Naive thymus-derived CD8-positive, alpha-beta T cell (primary cell): ENCODE results near the gene IL36G. TPM values are rescaled to one million over a fixed set of nuclear protein-coding genes. Genes with fewer than 3 reads are reported as not detected.

Experiments used
- ATAC-seq, 2 donors: fragments of 150-1000 bp; cut with Tn5 transposase in 1 of 2; sonication (Bioruptor Pico), chemical (Tn5 transposase) in 1 of 2; 1 replicate in 1 of 2; 2 replicates in 1 of 2; pipeline ENCODE4 v1.10.0; 2021; ENCODE audit warnings: mild to moderate bottlenecking in 2 of 2, moderate library complexity in 2 of 2
- POLR2A ChIA-PET: fragments of 350-600 bp; sonication (Branson Sonifier 250); formaldehyde crosslinking; loops from one replicate; lab custom pipeline; 2021; ENCODE audit warnings: antibody characterized with exemption; lab: Charles Lee
- DNase-seq, 10 donors: peaks; one replicate each; pipeline versions ENCODE4 v3.0.0 to v3.0.0-alpha.2; 2020 to 2022
- H3K27ac Mint-ChIP-seq, 10 donors: one replicate each; pipeline ENCODE4 v1.8.0; 2020 to 2022; ENCODE audit warnings: mild to moderate bottlenecking in 10 of 10, mixed read lengths in 10 of 10, moderate library complexity in 4 of 10, inconsistent platforms in 1 of 10
- H3K27me3 Mint-ChIP-seq, 5 donors: one replicate each; pipeline ENCODE4 v1.8.0; 2021 to 2022; ENCODE audit warnings: mixed read lengths in 5 of 5
- H3K36me3 Mint-ChIP-seq, 3 donors: one replicate each; pipeline ENCODE4 v1.8.0; 2020 to 2022; ENCODE audit warnings: mixed read lengths in 3 of 3, mild to moderate bottlenecking in 2 of 3, inconsistent platforms in 1 of 3
- H3K4me1 Mint-ChIP-seq, 4 donors: one replicate each; pipeline ENCODE4 v1.8.0; 2021 to 2022; ENCODE audit warnings: mixed read lengths in 4 of 4
- H3K4me3 Mint-ChIP-seq, 10 donors: one replicate each; pipeline ENCODE4 v1.8.0; 2020 to 2022; ENCODE audit warnings: mild to moderate bottlenecking in 10 of 10, mixed read lengths in 10 of 10, moderate library complexity in 6 of 10, inconsistent platforms in 1 of 10
- H3K9me3 Mint-ChIP-seq, 9 donors: one replicate each; pipeline ENCODE4 v1.8.0; 2020 to 2022; ENCODE audit warnings: mixed read lengths in 9 of 9, mild to moderate bottlenecking in 3 of 9, inconsistent platforms in 1 of 9, moderate library complexity in 1 of 9
- polyA plus RNA-seq, 3 donors: library from polyadenylated mRNA; unstranded; fragments of 300-500 nt; fragmentation: Illumina TruSeq; gene quantifications; one replicate each; pipeline ENCODE4 v1.2.3, GENCODE V29; 2021
- total RNA-seq, 8 experiments: library from RNA in 2 of 8; stranded (reverse) in 2 of 8; gene quantifications; one replicate each; pipeline ENCODE4 v1.2.3 and lab custom pipeline; 2021 to 2026

IL36G gene
- total and polyA plus RNA-seq, 5 experiments from 2014 or later: not detected

DNA sequence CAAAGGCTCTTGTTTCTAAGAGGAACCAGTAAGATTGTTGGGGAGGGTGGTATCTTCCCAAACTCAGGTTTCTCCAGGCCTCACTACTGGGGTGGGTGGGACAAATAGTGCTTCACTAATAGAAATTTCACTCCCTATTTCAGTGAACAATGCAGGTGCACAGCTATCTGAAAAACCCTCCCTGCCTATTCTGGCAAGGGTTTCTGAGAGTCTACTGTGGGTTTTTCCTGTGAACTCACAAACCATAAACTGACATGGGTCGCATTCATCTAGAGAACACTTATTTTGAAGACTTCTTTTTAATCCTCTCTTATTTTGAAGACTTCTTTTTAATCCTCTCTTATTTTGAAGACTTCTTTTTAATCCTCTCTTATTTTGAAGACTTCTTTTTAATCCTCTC, 31.8 kb downstream of the IL36G start:
- Mint-ChIP-seq H3K27me3 (peaks cover 0 to 3% (median 0%) of the 10 kb centered on the region in 5 donors), H3K9me3 (no peaks in the 10 kb centered on the region), H3K4me3 (peak overlapping the region in 2 of 10 donors; percentile 2 to 16), H3K36me3 (peaks cover 0 to 2% (median 0%) of the 10 kb centered on the region in 3 donors), H3K27ac (peak overlapping the region in 6 of 10 donors; percentile 8 to 61 (median 42)), H3K4me1 (peaks cover 7 to 23% (median 11%) of the 10 kb centered on the region in 4 donors)
- DNase-seq (peak in 2 of 10 donors; percentile 18 to 36), ATAC-seq (peak in 1 of 2 donors; percentile 39)
- POLR2A ChIA-PET: interaction anchor here (1.3 kb wide), 1 partner anchor 12 kb away, joined by 4 read pairs; no protein-coding TSS in a partner anchor

DNA sequence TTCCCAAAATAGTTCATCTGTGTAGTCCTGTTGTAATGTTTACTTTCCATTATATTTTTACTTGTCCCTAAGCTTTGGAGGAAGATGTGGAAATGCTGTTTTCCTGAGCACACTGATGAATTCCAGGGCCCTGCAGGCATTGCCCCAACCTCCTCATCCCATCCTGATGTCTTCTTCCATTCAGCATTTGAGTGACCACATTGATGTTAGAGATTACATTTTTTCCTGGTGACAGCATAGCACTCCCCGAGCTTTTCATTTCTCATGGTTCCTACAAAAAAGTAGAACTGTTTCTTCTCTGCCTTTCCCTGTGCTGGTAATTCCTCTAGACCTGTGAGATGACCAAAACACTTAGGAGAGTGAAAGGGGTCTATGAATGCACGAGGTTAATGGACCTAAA, 32.3 kb downstream of the IL36G start:
- peak overlapping the region in 3 of 10 donors; percentile 22 to 74 (median 40) for H3K27ac Mint-ChIP-seq
- H3K4me1 Mint-ChIP-seq: peaks cover 6 to 26% (median 11%) of the 10 kb centered on the region in 4 donors
- peaks cover 0 to 6% (median 0%) of the 10 kb centered on the region in 5 donors for H3K27me3 Mint-ChIP-seq
- no peak for ATAC-seq
- H3K36me3 Mint-ChIP-seq: peaks cover 0 to 2% (median 0%) of the 10 kb centered on the region in 3 donors
- peak overlapping the region in 2 of 10 donors; percentile 16 for H3K4me3 Mint-ChIP-seq
- H3K9me3 Mint-ChIP-seq: no peaks in the 10 kb centered on the region
- POLR2A ChIA-PET: interaction anchor here (1.3 kb wide), 1 partner anchor 13 kb away, joined by 4 read pairs; no protein-coding TSS in a partner anchor
- DNase-seq: no peak

DNA sequence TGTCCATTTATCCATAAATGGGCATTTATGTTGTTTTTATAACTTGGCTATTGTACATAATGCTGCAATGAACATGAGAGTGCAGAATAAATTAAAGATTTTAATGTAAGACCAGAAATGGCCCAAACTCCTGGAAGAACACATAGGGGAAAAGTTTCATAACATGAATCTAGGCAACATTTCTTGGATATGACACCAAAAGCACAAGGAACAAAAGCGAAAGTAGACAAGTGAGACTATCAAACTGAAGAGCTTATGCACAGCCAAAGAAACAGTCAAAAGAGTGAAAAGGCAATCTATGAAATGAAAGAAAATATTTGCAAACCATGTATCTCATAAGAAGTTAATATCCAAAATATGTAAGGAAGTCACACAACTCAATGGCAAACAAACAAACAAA, 33.3 kb downstream of the IL36G start:
- DNase-seq (no peak), ATAC-seq (no peak)
- POLR2A ChIA-PET: no interaction called here
- peaks cover 0 to 2% (median 0%) of the 10 kb centered on the region in 3 donors for H3K36me3 Mint-ChIP-seq
- peaks cover 5 to 35% (median 11%) of the 10 kb centered on the region in 4 donors for H3K4me1 Mint-ChIP-seq
- H3K4me3 Mint-ChIP-seq: no peak overlapping the region
- no peak overlapping the region for H3K27ac Mint-ChIP-seq
- no peaks in the 10 kb centered on the region for H3K9me3 Mint-ChIP-seq
- H3K27me3 Mint-ChIP-seq: peaks cover 0 to 6% (median 0%) of the 10 kb centered on the region in 5 donors

DNA sequence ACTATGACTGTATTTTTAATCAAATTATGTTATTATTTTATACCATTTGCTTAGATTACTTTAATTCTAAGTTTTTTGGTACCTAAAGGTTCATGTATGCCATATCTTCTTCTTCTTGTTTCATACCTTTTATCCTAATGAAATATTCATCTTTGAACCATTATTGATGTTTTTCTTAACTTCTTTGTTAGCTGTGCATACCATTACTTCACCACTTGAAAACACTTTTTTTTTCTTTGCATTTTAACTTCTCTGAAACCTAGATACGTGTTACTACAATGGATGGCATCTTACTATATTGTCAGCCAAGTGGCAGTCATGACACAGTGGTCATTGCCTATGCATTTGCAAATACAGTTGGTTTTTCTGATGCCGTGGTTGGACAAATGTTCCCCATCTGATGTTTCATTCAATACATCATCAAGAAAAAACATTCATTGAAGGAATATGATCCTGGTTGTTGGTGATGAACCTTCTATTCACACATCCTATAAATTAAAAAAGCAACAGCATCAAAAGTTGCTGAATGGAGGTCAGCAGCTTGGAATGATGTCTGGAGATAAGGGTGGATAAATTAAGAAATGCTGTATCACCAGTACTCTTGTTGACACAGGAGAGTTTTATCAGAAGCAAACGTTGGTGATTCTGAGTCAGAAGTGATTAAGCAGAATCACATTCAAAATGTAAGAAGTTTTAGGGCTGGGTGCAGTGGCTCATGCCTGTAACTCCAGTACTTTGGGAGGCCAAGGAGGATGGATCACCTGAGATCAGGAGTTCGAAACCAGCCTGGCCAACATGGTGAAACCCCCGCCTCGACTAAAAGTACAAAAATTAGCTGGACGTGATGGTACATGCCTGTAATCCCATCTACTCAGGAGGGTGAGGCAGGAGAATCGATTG, 34.9 kb downstream of the IL36G start:
- Mint-ChIP-seq H3K27ac (no peak overlapping the region), H3K27me3 (peaks cover 0 to 11% (median 0%) of the 10 kb centered on the region in 5 donors), H3K36me3 (peaks cover 0 to 2% (median 0%) of the 10 kb centered on the region in 3 donors), H3K4me1 (peaks cover 8 to 35% (median 11%) of the 10 kb centered on the region in 4 donors), H3K9me3 (no peaks in the 10 kb centered on the region), H3K4me3 (no peak overlapping the region)
- DNase-seq (no peak), ATAC-seq (no peak)
- POLR2A ChIA-PET: interaction anchor here (0.5 kb wide), 1 partner anchor 136 kb away, joined by 3 read pairs; no protein-coding TSS in a partner anchor

DNA sequence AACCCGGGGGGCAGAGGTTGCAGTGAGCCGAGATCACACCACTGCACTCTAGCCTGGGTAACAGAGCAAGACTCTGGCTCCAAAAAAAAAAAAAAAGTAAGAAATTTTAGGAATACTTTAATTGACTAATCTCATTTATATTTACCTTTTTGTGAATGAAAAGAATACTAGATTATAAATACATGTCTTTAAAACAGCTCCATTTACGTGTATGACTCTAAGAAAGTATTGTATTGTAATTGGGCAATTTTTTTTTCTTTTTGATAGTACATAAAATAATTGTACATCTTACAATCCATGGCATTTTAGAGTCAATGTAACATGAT, 35.5 kb downstream of the IL36G start:
- Mint-ChIP-seq H3K27ac (no peak overlapping the region), H3K4me1 (peaks cover 4 to 31% (median 11%) of the 10 kb centered on the region in 4 donors), H3K27me3 (peaks cover 0 to 12% (median 0%) of the 10 kb centered on the region in 5 donors), H3K4me3 (no peak overlapping the region), H3K36me3 (peaks cover 0 to 2% (median 1%) of the 10 kb centered on the region in 3 donors), H3K9me3 (peaks cover 0 to 4% (median under 1%) of the 10 kb centered on the region in 9 donors)
- no peak for DNase-seq
- ATAC-seq: no peak
- POLR2A ChIA-PET: no interaction called here

DNA sequence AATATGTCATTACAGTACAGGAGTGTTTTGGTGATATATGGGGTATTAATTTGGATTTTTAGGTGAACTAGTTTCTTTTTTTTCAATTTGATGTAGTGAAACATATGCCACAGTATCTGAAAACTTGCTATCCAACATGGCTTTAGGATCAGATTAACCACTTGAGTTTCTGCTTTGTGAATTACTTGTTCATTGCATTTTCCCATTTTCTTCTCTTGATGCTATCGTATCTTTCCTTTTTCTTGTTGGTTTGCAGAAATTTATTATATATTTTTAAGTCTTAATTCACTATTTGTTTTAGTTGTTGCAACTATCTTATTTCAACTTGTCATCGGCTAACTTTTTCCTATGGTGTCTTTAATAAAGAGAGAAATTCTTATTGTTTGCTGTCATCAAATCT, 36.3 kb downstream of the IL36G start:
- Mint-ChIP-seq H3K4me1 (peaks cover 4 to 28% (median 10%) of the 10 kb centered on the region in 4 donors), H3K27ac (no peak overlapping the region), H3K36me3 (peaks cover 0 to 8% (median 2%) of the 10 kb centered on the region in 3 donors), H3K9me3 (peaks cover 0 to 11% (median 7%) of the 10 kb centered on the region in 9 donors), H3K27me3 (peaks cover 0 to 19% (median 0%) of the 10 kb centered on the region in 5 donors), H3K4me3 (no peak overlapping the region)
- no peak for DNase-seq
- POLR2A ChIA-PET: interaction anchor here (0.7 kb wide), 1 partner anchor 105 kb away, joined by 4 read pairs; no protein-coding TSS in a partner anchor
- no peak for ATAC-seq

DNA sequence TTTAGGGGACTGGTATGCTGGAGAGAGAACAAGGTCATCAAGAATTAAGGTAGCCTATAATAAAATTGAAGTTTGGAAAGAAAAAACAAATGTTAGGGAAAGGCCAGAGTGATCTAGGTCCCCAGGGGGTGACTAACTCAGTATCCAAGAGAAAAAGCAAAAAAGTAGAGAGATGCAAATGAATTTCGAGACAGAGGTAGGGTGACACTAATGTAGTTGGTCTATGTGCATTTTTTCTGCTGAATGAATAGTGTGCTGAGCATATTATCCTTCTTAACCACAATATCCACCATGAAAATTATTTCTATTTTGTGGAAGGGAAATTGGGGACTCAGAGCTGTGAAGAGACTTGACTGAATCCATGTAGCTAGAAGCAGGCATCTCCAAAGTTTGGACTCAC, 37.2 kb downstream of the IL36G start:
- peak overlapping the region in 1 of 10 donors; percentile 60 for H3K27ac Mint-ChIP-seq
- H3K9me3 Mint-ChIP-seq: peaks cover 0 to 19% (median 7%) of the 10 kb centered on the region in 9 donors
- no peak for ATAC-seq
- H3K4me3 Mint-ChIP-seq: no peak overlapping the region
- POLR2A ChIA-PET: no interaction called here
- H3K27me3 Mint-ChIP-seq: peaks cover 0 to 19% (median 1%) of the 10 kb centered on the region in 5 donors
- H3K36me3 Mint-ChIP-seq: peaks cover 0 to 14% (median 2%) of the 10 kb centered on the region in 3 donors
- H3K4me1 Mint-ChIP-seq: peaks cover 2 to 22% (median 10%) of the 10 kb centered on the region in 4 donors
- no peak for DNase-seq

DNA sequence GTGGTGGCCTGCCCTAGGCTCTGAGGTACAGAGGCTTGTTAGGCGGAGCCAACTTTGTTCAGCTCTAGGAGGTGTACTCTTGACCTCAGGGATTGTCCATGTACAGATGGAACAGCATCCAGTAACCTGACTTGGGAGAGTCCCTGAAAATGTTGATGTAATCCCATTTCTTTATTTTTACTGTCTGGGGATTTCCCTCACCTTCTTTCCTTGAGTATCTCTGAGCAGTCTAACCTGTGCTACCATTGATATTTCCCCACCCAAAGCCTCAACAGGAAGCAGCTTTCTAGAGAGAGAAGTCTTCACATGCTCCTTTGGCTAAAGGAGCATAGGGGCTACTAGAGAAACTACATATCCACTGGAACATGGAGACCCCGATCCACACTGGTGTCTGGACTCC, 37.8 kb downstream of the IL36G start:
- Mint-ChIP-seq H3K27ac (no peak overlapping the region), H3K9me3 (peaks cover 0 to 19% (median 7%) of the 10 kb centered on the region in 9 donors)
- POLR2A ChIA-PET: no interaction called here

DNA sequence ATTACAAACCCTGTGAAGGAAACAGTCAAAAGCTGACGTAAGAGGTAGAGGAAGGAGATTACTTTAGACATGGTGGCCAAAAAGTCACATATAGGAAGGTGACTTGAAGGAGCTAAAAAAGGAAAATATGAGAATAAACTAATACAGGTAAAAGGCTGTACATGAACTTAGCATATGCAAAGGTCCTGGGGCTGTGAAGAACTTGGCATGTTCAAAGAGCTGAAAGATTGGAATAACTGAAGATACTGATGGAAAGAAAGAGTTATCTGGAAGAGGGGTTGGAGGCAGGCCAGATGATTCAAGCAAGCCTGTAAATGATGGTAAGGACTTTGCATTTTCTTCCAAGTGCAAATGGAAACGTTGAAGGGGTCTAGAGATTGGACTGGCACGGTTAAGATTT, 40.7 kb downstream of the IL36G start:
- H3K36me3 Mint-ChIP-seq: peaks cover 0 to 14% (median 2%) of the 10 kb centered on the region in 3 donors
- ATAC-seq (no peak), DNase-seq (no peak)
- POLR2A ChIA-PET: no interaction called here
- peaks cover 0 to 19% (median 7%) of the 10 kb centered on the region in 9 donors for H3K9me3 Mint-ChIP-seq
- no peak overlapping the region for H3K4me3 Mint-ChIP-seq
- H3K27ac Mint-ChIP-seq: no peak overlapping the region
- peaks cover 0 to 15% (median 5%) of the 10 kb centered on the region in 4 donors for H3K4me1 Mint-ChIP-seq
- H3K27me3 Mint-ChIP-seq: peaks cover 0 to 23% (median 1%) of the 10 kb centered on the region in 5 donors

More for the DNA sequence above, 37.8 kb downstream of the IL36G start:
- Mint-ChIP-seq H3K4me3 (no peak overlapping the region), H3K27me3 (peaks cover 0 to 19% (median 1%) of the 10 kb centered on the region in 5 donors), H3K4me1 (peaks cover 0 to 19% (median 8%) of the 10 kb centered on the region in 4 donors), H3K36me3 (peaks cover 0 to 14% (median 2%) of the 10 kb centered on the region in 3 donors)
- DNase-seq (no peak), ATAC-seq (no peak)

DNA sequence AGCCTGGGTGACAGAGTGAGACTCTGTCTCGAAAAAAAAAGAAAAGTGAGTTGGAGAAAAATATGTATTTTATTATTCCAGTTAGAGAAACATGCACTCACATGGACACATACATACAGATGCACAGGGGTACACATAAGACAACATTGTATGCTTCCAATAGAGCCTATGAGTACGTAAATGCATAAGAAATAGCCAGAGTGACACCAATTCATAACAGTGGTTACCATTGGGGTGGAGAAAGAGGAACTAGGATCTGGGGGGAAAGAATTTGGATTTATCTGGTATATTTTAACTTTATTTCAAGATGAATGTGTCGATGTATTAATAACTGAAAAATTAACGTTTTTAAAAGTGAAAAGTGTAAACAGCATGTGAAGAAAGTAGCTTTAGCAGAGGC, 43.5 kb downstream of the IL36G start:
- DNase-seq (no peak), ATAC-seq (no peak)
- no peak overlapping the region for H3K27ac Mint-ChIP-seq
- H3K27me3 Mint-ChIP-seq: peaks cover 0 to 30% (median 1%) of the 10 kb centered on the region in 5 donors
- H3K36me3 Mint-ChIP-seq: peaks cover 0 to 14% (median 0%) of the 10 kb centered on the region in 3 donors
- peaks cover 0 to 10% (median under 1%) of the 10 kb centered on the region in 4 donors for H3K4me1 Mint-ChIP-seq
- POLR2A ChIA-PET: no interaction called here
- no peak overlapping the region for H3K4me3 Mint-ChIP-seq
- H3K9me3 Mint-ChIP-seq: peaks cover 0 to 19% (median 7%) of the 10 kb centered on the region in 9 donors

DNA sequence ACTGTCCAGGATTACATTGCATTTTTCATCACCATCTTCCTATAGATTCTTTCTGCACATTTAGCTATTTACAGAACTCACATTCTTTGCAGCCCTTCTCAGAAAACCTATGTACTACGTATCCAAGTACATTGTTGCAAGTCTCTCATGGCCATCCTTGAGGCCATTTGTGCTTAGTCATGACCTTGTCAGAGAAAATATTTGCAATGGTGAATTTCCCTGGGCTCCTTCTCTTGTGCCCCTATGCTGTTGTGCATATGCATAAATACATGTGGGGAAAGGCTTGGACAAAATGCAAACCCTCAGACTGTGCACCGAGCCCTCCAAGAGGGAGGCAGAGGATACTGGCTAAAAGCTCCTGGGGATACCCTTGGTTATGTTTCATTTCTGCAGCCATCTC, 47.0 kb downstream of the IL36G start:
- Mint-ChIP-seq H3K4me3 (no peak overlapping the region), H3K36me3 (peaks cover 0 to 1% (median 0%) of the 10 kb centered on the region in 3 donors), H3K27me3 (peaks cover 0 to 35% (median 6%) of the 10 kb centered on the region in 5 donors), H3K27ac (no peak overlapping the region), H3K4me1 (peaks cover 0 to under 1% (median 0%) of the 10 kb centered on the region in 4 donors), H3K9me3 (peaks cover 0 to 4% (median 0%) of the 10 kb centered on the region in 9 donors)
- POLR2A ChIA-PET: no interaction called here
- no peak for DNase-seq
- ATAC-seq: no peak

DNA sequence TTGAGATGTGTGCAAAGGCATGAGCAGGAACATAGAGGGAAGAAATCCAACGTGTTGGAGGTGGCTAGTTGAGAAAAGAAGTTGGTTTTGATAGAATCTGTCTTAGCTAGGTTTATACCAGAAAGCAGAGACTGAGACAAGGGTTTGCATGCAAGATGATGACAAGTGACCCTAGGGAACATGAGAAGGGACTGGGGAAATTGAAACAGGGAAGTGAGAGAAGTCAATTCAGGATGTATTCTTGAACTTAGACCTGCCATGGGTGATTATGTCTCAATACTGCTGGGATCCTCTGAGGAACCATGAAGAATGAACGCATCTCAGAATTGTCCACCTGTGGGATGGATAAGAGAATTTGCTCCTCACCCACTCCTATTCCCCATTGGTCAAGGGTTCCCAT, 47.9 kb downstream of the IL36G start:
- ATAC-seq (no peak), DNase-seq (no peak)
- H3K9me3 Mint-ChIP-seq: peaks cover 0 to 3% (median 0%) of the 10 kb centered on the region in 9 donors
- no peaks in the 10 kb centered on the region for H3K36me3 Mint-ChIP-seq
- POLR2A ChIA-PET: no interaction called here
- no peak overlapping the region for H3K4me3 Mint-ChIP-seq
- H3K27ac Mint-ChIP-seq: peak overlapping the region in 1 of 10 donors; percentile 9
- peaks cover 0 to 3% (median 0%) of the 10 kb centered on the region in 4 donors for H3K4me1 Mint-ChIP-seq
- H3K27me3 Mint-ChIP-seq: peaks cover 0 to 35% (median 6%) of the 10 kb centered on the region in 5 donors
